Measurements from ENCODE around the gene MAP3K13.
A peak's percentile ranks its signal among the peaks of the same experiment; 100 is the strongest.

The MAP3K13 gene

DNA sequence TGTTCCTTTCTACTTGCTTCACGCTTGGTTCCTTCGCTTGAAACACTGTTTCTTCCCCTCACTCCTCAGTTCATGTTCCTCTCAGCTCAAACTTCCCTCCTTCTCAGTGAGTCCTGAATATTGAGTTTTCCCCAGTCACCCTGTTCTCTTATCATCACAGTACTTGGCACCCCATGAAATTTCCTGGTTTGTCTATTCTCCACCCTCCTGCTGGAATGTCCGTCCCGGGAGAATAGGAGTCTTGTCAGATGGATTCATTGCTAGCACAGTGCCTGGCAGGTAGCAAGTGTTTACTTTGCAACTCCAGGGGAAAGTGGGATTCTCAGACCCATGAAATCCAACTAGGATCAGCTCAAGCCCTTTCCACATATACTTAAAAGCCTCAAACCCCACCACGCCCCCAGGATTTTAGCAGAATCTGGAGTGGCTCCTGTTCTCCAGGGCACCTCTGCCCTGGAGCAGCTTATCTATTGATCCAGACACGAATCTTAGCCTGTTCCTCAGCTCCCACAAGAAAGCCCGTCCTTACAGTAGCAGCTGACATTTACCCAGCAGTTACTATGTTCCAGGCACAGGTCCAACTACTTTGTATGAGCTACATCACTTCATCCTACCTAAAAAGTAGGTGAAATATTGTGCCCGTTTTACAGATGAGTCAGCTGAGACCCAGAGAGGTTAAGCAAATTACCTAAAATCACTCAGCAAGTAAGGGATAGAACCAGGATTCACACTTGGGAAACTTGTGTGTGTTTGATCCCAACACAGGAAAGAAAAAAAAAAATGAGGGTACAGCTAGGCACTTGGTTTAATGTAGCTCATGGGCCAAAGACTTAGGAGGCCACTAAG lies 36.8 kb upstream of the MAP3K13 start:
- H3K18ac ChIP-seq (ENCODE audit: low read length): no peak overlapping the region
- H3K14ac ChIP-seq (ENCODE audit: low read length): no peak overlapping the region
- WGBS (ENCODE audit: extremely low coverage, insufficient coverage, insufficient read length): no CpG with 5 or more reads among the region's 8 CpGs
- no peak overlapping the region for H3K4me3 ChIP-seq (ENCODE audit: low read depth, low read length)
- no peaks in the 10 kb centered on the region for H3K79me2 ChIP-seq (ENCODE audit: control insufficient read depth, insufficient read depth, low read length, poor library complexity)
- H4K91ac ChIP-seq (ENCODE audit: low read depth, low read length): no peak overlapping the region
- no peak for DNase-seq
- H2AK5ac ChIP-seq (ENCODE audit: low read length): no peak overlapping the region
- no peaks in the 10 kb centered on the region for H3K9me3 ChIP-seq (ENCODE audit: insufficient read depth, low read depth, low read length)
- H2BK12ac ChIP-seq (ENCODE audit: low read length): no peak overlapping the region
- peaks cover 0 to 6% of the 10 kb centered on the region in 2 experiments for H3K4me1 ChIP-seq (ENCODE audit: control insufficient read depth in 1 of 2, insufficient read depth in 2 of 2, low read length in 2 of 2)
- no peak overlapping the region for H4K8ac ChIP-seq (ENCODE audit: low read depth, low read length)
- no peak overlapping the region for H4K12ac ChIP-seq (ENCODE audit: low read depth, low read length)
- H3K9ac ChIP-seq (ENCODE audit: low read length): no peak overlapping the region
- H3K4me2 ChIP-seq (ENCODE audit: low read length): no peak overlapping the region
- no peak overlapping the region for H3K4ac ChIP-seq (ENCODE audit: low read depth, low read length)
- H3K36me3 ChIP-seq (ENCODE audit: control insufficient read depth in 1 of 2, insufficient read depth in 2 of 2, low read length in 2 of 2): no peaks in the 10 kb centered on the region
- H2BK120ac ChIP-seq (ENCODE audit: insufficient read depth, low read length, poor library complexity): no peak overlapping the region
- H3K23ac ChIP-seq (ENCODE audit: low read length): no peak overlapping the region
- H3K27ac ChIP-seq (ENCODE audit: low read depth, low read length): no peak overlapping the region
- no peaks in the 10 kb centered on the region for H3K27me3 ChIP-seq (ENCODE audit: insufficient read depth, low read length)
- no peak overlapping the region for H2BK5ac ChIP-seq (ENCODE audit: low read depth, low read length, poor library complexity)
- no peaks in the 10 kb centered on the region for H3K79me1 ChIP-seq (ENCODE audit: low read length)
- no peak overlapping the region for H2AFZ ChIP-seq (ENCODE audit: insufficient read depth, low read length, poor library complexity)

GRCh38 chr3:185327062-185327461 lies 35.9 kb upstream of the MAP3K13 start:
- no peaks in the 10 kb centered on the region for H3K27me3 ChIP-seq (ENCODE audit: insufficient read depth, low read length)
- H3K9ac ChIP-seq (ENCODE audit: low read length): no peak overlapping the region
- no peak overlapping the region for H2AK5ac ChIP-seq (ENCODE audit: low read length)
- H3K18ac ChIP-seq (ENCODE audit: low read length): no peak overlapping the region
- no peak overlapping the region for H2BK120ac ChIP-seq (ENCODE audit: insufficient read depth, low read length, poor library complexity)
- H2AFZ ChIP-seq (ENCODE audit: insufficient read depth, low read length, poor library complexity): no peak overlapping the region
- DNase-seq: no peak
- H2BK12ac ChIP-seq (ENCODE audit: low read length): no peak overlapping the region
- no peak overlapping the region for H3K4me2 ChIP-seq (ENCODE audit: low read length)
- H3K36me3 ChIP-seq (ENCODE audit: control insufficient read depth in 1 of 2, insufficient read depth in 2 of 2, low read length in 2 of 2): no peaks in the 10 kb centered on the region
- H3K4ac ChIP-seq (ENCODE audit: low read depth, low read length): no peak overlapping the region
- no peak overlapping the region for H3K27ac ChIP-seq (ENCODE audit: low read depth, low read length)
- no peak overlapping the region for H3K23ac ChIP-seq (ENCODE audit: low read length)
- WGBS (ENCODE audit: extremely low coverage, insufficient coverage, insufficient read length): no CpG with 5 or more reads among the region's 6 CpGs
- H4K12ac ChIP-seq (ENCODE audit: low read depth, low read length): no peak overlapping the region
- no peak overlapping the region for H4K91ac ChIP-seq (ENCODE audit: low read depth, low read length)
- no peaks in the 10 kb centered on the region for H3K79me1 ChIP-seq (ENCODE audit: low read length)
- no peak overlapping the region for H3K4me3 ChIP-seq (ENCODE audit: low read depth, low read length)
- no peaks in the 10 kb centered on the region for H3K79me2 ChIP-seq (ENCODE audit: control insufficient read depth, insufficient read depth, low read length, poor library complexity)
- peaks cover 0 to 6% of the 10 kb centered on the region in 2 experiments for H3K4me1 ChIP-seq (ENCODE audit: control insufficient read depth in 1 of 2, insufficient read depth in 2 of 2, low read length in 2 of 2)
- H3K9me3 ChIP-seq (ENCODE audit: insufficient read depth, low read depth, low read length): no peaks in the 10 kb centered on the region
- no peak overlapping the region for H2BK5ac ChIP-seq (ENCODE audit: low read depth, low read length, poor library complexity)
- no peak overlapping the region for H4K8ac ChIP-seq (ENCODE audit: low read depth, low read length)
- H3K14ac ChIP-seq (ENCODE audit: low read length): no peak overlapping the region

GRCh38 chr3:185328324-185329004 lies 34.5 kb upstream of the MAP3K13 start:
- Histone ChIP-seq H4K8ac (ENCODE audit: low read depth, low read length) (no peak overlapping the region), H3K4me2 (ENCODE audit: low read length) (no peak overlapping the region), H2BK5ac (ENCODE audit: low read depth, low read length, poor library complexity) (no peak overlapping the region), H3K4me1 (ENCODE audit: control insufficient read depth in 1 of 2, insufficient read depth in 2 of 2, low read length in 2 of 2) (peaks cover 0 to 6% of the 10 kb centered on the region in 2 experiments), H3K9ac (ENCODE audit: low read length) (no peak overlapping the region), H3K79me1 (ENCODE audit: low read length) (no peaks in the 10 kb centered on the region), H2AFZ (ENCODE audit: insufficient read depth, low read length, poor library complexity) (no peak overlapping the region), H3K36me3 (ENCODE audit: control insufficient read depth in 1 of 2, insufficient read depth in 2 of 2, low read length in 2 of 2) (no peaks in the 10 kb centered on the region), H2AK5ac (ENCODE audit: low read length) (no peak overlapping the region), H2BK120ac (ENCODE audit: insufficient read depth, low read length, poor library complexity) (no peak overlapping the region), H4K12ac (ENCODE audit: low read depth, low read length) (no peak overlapping the region), H3K23ac (ENCODE audit: low read length) (no peak overlapping the region), H3K79me2 (ENCODE audit: control insufficient read depth, insufficient read depth, low read length, poor library complexity) (no peaks in the 10 kb centered on the region), H2BK12ac (ENCODE audit: low read length) (no peak overlapping the region), H3K4me3 (ENCODE audit: low read depth, low read length) (no peak overlapping the region), H3K27ac (ENCODE audit: low read depth, low read length) (no peak overlapping the region), H3K9me3 (ENCODE audit: insufficient read depth, low read depth, low read length) (no peaks in the 10 kb centered on the region), H3K18ac (ENCODE audit: low read length) (no peak overlapping the region), H3K14ac (ENCODE audit: low read length) (no peak overlapping the region), H4K91ac (ENCODE audit: low read depth, low read length) (no peak overlapping the region), H3K27me3 (ENCODE audit: insufficient read depth, low read length) (no peaks in the 10 kb centered on the region), H3K4ac (ENCODE audit: low read depth, low read length) (no peak overlapping the region)
- DNase-seq: no peak
- WGBS (ENCODE audit: extremely low coverage, insufficient coverage, insufficient read length): no CpG with 5 or more reads among the region's 10 CpGs

- H3K4me3 ChIP-seq (ENCODE audit: low read depth, low read length): no peak overlapping the region
- peak overlapping the region; percentile 6 for H2BK12ac ChIP-seq (ENCODE audit: low read length)
- H4K91ac ChIP-seq (ENCODE audit: low read depth, low read length): no peak overlapping the region
- H2BK120ac ChIP-seq (ENCODE audit: insufficient read depth, low read length, poor library complexity): no peak overlapping the region
- peak overlapping the region; percentile 7 for H3K27ac ChIP-seq (ENCODE audit: low read depth, low read length)
- H3K4ac ChIP-seq (ENCODE audit: low read depth, low read length): no peak overlapping the region
- DNase-seq: peak in 1 of 2 donors; percentile 8
- no CpG with 5 or more reads among the region's 6 CpGs for WGBS (ENCODE audit: extremely low coverage, insufficient coverage, insufficient read length)
- no peak overlapping the region for H3K4me2 ChIP-seq (ENCODE audit: low read length)
- no peaks in the 10 kb centered on the region for H3K9me3 ChIP-seq (ENCODE audit: insufficient read depth, low read depth, low read length)
- H2AK5ac ChIP-seq (ENCODE audit: low read length): peak overlapping the region; percentile 26
- no peak overlapping the region for H2AFZ ChIP-seq (ENCODE audit: insufficient read depth, low read length, poor library complexity)
- no peak overlapping the region for H3K23ac ChIP-seq (ENCODE audit: low read length)
- no peaks in the 10 kb centered on the region for H3K79me1 ChIP-seq (ENCODE audit: low read length)
- H3K14ac ChIP-seq (ENCODE audit: low read length): no peak overlapping the region
- no peak overlapping the region for H2BK5ac ChIP-seq (ENCODE audit: low read depth, low read length, poor library complexity)
- H4K8ac ChIP-seq (ENCODE audit: low read depth, low read length): no peak overlapping the region
- H4K12ac ChIP-seq (ENCODE audit: low read depth, low read length): no peak overlapping the region
- no peaks in the 10 kb centered on the region for H3K27me3 ChIP-seq (ENCODE audit: insufficient read depth, low read length)
- no peaks in the 10 kb centered on the region for H3K79me2 ChIP-seq (ENCODE audit: control insufficient read depth, insufficient read depth, low read length, poor library complexity)
- no peaks in the 10 kb centered on the region for H3K36me3 ChIP-seq (ENCODE audit: control insufficient read depth in 1 of 2, insufficient read depth in 2 of 2, low read length in 2 of 2)
- H3K4me1 ChIP-seq (ENCODE audit: control insufficient read depth in 1 of 2, insufficient read depth in 2 of 2, low read length in 2 of 2): peaks cover 0 to 6% of the 10 kb centered on the region in 2 experiments
- no peak overlapping the region for H3K9ac ChIP-seq (ENCODE audit: low read length)
- no peak overlapping the region for H3K18ac ChIP-seq (ENCODE audit: low read length)
Observed at GRCh38 chr3:185330238-185330637, 32.7 kb upstream of the MAP3K13 start.

Measured in trophoblast cell (in vitro differentiated cells and primary cell).